BLaER1 treated with 17β-estradiol and CSF1 and Interleukin-3, amounts not matched to agents 10 nM and 100 nM (cell line): ENCODE results near the gene FAM221B.

Source experiments
- H3K27ac ChIP-seq, 11 experiments: shearing (Covaris generic); formaldehyde crosslinking; 2 replicates each; pipeline ENCODE4 v1.8.1; 2022
- H3K27me3 ChIP-seq, 11 experiments: shearing (Covaris generic); formaldehyde crosslinking; 2 replicates each; pipeline ENCODE4 v1.8.1; 2022
- H3K36me3 ChIP-seq, 11 experiments: shearing (Covaris generic); formaldehyde crosslinking; 2 replicates each; pipeline ENCODE4 v1.8.1; 2022
- H3K4me1 ChIP-seq, 10 experiments: shearing (Covaris generic); formaldehyde crosslinking; 2 replicates each; pipeline ENCODE4 v1.8.1; 2022
- H3K4me2 ChIP-seq, 11 experiments: shearing (Covaris generic); formaldehyde crosslinking; 2 replicates each; pipeline ENCODE4 v1.8.1; 2022
- H3K4me3 ChIP-seq, 10 experiments: shearing (Covaris generic); formaldehyde crosslinking; 2 replicates each; pipeline ENCODE4 v1.8.1; 2022
- H3K9ac ChIP-seq, 11 experiments: shearing (Covaris generic); formaldehyde crosslinking; 2 replicates each; pipeline ENCODE4 v1.8.1; 2022
- H3K9me3 ChIP-seq, 11 experiments: shearing (Covaris generic); formaldehyde crosslinking; replicated peaks in 1 of 11; 2 replicates each; pipeline ENCODE4 v1.8.1; 2022
- H4K20me1 ChIP-seq, 11 experiments: shearing (Covaris generic); formaldehyde crosslinking; 2 replicates each; pipeline ENCODE4 v1.8.1; 2022
- Cebpa-rat ChIP-seq, 11 experiments: shearing (Covaris generic); IDR thresholded peaks; 2 replicates each; pipeline ENCODE4 v1.8.1; 2022

Gene FAM221B

DNA sequence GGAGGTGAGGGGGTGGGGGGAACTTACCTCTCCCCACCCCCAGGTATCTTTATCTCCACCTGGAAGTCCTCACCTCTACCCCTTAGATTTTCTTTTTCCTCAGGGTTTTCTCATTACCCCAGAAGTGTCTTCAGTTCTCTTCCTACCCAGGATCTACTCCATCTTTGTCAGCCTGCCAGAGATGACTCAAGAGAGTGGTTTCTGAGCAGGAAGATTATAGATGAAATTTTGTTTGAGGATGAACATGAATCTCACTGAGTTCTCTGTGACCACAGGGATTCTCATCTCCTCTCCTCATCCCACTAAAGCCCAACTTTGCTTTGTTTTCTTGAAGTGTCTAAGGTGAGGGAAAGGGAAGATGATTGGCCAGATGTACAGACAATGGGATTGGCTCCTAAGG, 8.5 kb downstream of the FAM221B start:
- H4K20me1 ChIP-seq, result no peaks in the 10 kb centered on the region
- H3K27ac ChIP-seq, result no peak overlapping the region
- no peaks in the 10 kb centered on the region for H3K9me3 ChIP-seq
- H3K27me3 ChIP-seq, result no peaks in the 10 kb centered on the region
- H3K4me3 ChIP-seq, result no peak overlapping the region
- peaks cover 0 to 12% (median 3%) of the 10 kb centered on the region in 10 experiments; a peak in 5 of 20 replicates for H3K4me1 ChIP-seq
- no peaks in the 10 kb centered on the region for H3K36me3 ChIP-seq
- H3K9ac ChIP-seq, result no peak overlapping the region
- no peak overlapping the region for H3K4me2 ChIP-seq
- TF ChIP-seq Cebpa-rat (IDR thresholded peaks at IDR 0.05), result no peak

DNA sequence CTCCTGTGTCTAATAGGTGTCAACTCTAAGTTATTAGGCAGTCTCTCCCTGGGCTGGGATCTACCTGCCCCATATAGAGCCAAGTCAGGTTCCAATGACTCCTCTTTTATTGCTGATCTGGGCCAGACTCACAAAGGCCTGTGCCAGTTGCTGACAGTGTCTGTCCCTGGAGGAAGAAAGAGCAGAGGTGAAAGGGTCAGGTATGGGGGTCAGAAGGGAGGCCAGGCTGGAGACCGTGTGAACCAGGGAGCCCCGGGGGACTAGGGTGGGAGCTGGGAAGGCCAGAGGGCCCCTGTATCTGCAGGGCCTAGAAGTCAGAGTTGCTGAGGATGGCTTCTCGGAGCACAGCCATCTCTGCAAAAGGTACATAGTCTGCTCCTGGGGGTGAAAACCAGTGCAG, 10.2 kb downstream of the FAM221B start:
- Histone ChIP-seq H3K36me3 (no peaks in the 10 kb centered on the region), H3K27me3 (no peaks in the 10 kb centered on the region), H3K4me2 (no peak overlapping the region), H3K4me1 (peaks cover 10 to 23% (median 14%) of the 10 kb centered on the region in 10 experiments), H4K20me1 (no peaks in the 10 kb centered on the region), H3K9ac (no peak overlapping the region), H3K4me3 (no peak overlapping the region), H3K27ac (no peak overlapping the region), H3K9me3 (no peaks in the 10 kb centered on the region)
- no peak for TF ChIP-seq Cebpa-rat (IDR thresholded peaks at IDR 0.05)

DNA sequence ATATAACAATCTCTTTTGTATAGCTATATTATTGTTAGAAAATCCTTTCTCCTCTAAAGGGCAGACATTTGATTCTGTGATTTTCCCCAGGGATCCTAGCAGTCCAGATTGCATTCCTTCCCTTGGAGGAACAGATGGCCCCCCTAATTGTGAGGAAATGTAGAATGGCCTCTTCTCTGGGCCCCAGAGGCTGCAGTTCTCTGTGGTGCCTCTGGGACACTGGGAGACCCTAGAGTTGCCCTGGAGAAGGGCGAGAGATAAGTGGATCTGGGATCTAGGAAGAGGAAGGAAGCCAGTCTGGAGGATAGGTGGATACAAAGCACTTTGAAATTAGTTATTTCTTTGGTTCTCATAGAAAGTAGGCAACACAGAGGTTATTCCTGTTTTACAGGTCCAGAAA, 11.8 kb downstream of the FAM221B start:
- TF ChIP-seq Cebpa-rat (IDR thresholded peaks at IDR 0.05), result no peak
- no peaks in the 10 kb centered on the region for H3K9me3 ChIP-seq
- no peak overlapping the region for H3K4me3 ChIP-seq
- no peaks in the 10 kb centered on the region for H3K27me3 ChIP-seq
- H4K20me1 ChIP-seq, result no peaks in the 10 kb centered on the region
- no peak overlapping the region for H3K9ac ChIP-seq
- no peak overlapping the region for H3K4me2 ChIP-seq
- H3K36me3 ChIP-seq, result no peaks in the 10 kb centered on the region
- peaks cover 22 to 35% (median 27%) of the 10 kb centered on the region in 10 experiments for H3K4me1 ChIP-seq
- no peak overlapping the region for H3K27ac ChIP-seq

DNA sequence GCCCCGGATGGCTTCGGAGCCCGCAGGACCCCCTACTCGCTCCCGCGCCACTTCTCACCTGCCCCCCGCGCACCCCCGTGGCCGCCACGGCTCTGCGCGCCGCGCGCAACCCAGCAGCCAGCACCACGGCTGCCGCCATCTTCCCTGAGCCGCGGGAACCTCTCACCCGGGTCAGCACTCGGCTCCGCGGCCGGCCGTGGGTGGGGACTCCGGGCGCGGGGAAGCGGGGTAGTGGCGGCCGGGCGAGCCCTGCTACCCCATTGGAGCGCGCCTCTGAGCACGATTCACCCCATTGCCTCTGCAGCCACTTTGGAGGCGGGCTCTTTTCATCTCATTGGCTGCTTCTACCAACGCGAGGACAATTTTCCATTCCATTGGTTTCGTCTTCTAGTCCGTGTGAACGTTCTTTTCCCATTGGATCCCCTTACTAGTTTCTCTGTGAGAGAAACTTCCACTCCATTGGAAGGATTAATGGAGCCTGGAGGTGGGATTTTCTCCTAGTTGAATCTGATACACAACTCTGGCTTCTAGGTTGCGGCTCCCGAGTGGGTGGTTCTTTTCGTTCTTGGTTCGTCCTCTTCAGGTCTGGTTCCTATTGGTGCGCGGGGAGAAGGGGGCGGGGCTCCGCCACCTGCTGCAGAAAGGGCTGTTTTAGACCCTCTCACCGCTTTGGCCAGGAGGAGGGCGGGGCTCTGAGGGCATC, 13.5 kb downstream of the FAM221B start, which contains the start of gene HINT2:
Gene HINT2 (minus strand): TSS at position 202 of the 703 bp plus-strand sequence. CDS start 63 bp downstream, at position 139.
- no peaks in the 10 kb centered on the region for H4K20me1 ChIP-seq
- H3K9ac ChIP-seq, result peak within 1 kb of the TSS; percentile 78 to 91 (median 88)
- peak within 1 kb of the TSS; percentile 53 to 93 (median 88); a peak in 21 of 22 replicates for H3K27ac ChIP-seq
- peak within 1 kb of the TSS; percentile 72 to 96 (median 88) for H3K4me2 ChIP-seq
- no peaks in the 10 kb centered on the region for H3K9me3 ChIP-seq
- H3K27me3 ChIP-seq, result no peaks in the 10 kb centered on the region
- H3K4me3 ChIP-seq, result peak within 1 kb of the TSS; percentile 71 to 90 (median 76)
- no peak for TF ChIP-seq Cebpa-rat (IDR thresholded peaks at IDR 0.05)
- no peaks in the 10 kb centered on the region for H3K36me3 ChIP-seq
- peaks cover 27 to 43% (median 34%) of the 10 kb centered on the region in 10 experiments for H3K4me1 ChIP-seq

GRCh38 chr9:35814106-35814840, 14.3 kb downstream of the FAM221B start:
- Histone ChIP-seq H3K9ac (peak overlapping the region; percentile 78 to 91 (median 88)), H4K20me1 (no peaks in the 10 kb centered on the region), H3K27ac (peak overlapping the region; percentile 53 to 93 (median 88); a peak in 21 of 22 replicates), H3K4me2 (peak overlapping the region; percentile 72 to 96 (median 88)), H3K4me1 (peaks cover 27 to 43% (median 34%) of the 10 kb centered on the region in 10 experiments), H3K4me3 (peak overlapping the region; percentile 71 to 90 (median 76)), H3K9me3 (no peaks in the 10 kb centered on the region), H3K36me3 (no peaks in the 10 kb centered on the region; a peak in 1 of 22 replicates), H3K27me3 (no peaks in the 10 kb centered on the region)
- no peak for TF ChIP-seq Cebpa-rat (IDR thresholded peaks at IDR 0.05)

- Histone ChIP-seq H3K4me2 (peak overlapping the region; percentile 72 to 96 (median 88)), H3K36me3 (no peaks in the 10 kb centered on the region; a peak in 1 of 22 replicates), H4K20me1 (no peaks in the 10 kb centered on the region), H3K9me3 (no peaks in the 10 kb centered on the region), H3K4me1 (peaks cover 27 to 43% (median 34%) of the 10 kb centered on the region in 10 experiments), H3K27ac (peak overlapping the region in 7 of 11 experiments; percentile 69 to 93 (median 89); a peak in 7 of 22 replicates), H3K4me3 (peak overlapping the region in 9 of 10 experiments; percentile 71 to 90 (median 76); a peak in 10 of 20 replicates), H3K9ac (peak overlapping the region; percentile 78 to 91 (median 88); a peak in 16 of 22 replicates), H3K27me3 (no peaks in the 10 kb centered on the region)
- TF ChIP-seq Cebpa-rat (IDR thresholded peaks at IDR 0.05), result no peak
These were observed 15.0 kb downstream of the FAM221B start for GRCh38 chr9:35813434-35814105.

DNA sequence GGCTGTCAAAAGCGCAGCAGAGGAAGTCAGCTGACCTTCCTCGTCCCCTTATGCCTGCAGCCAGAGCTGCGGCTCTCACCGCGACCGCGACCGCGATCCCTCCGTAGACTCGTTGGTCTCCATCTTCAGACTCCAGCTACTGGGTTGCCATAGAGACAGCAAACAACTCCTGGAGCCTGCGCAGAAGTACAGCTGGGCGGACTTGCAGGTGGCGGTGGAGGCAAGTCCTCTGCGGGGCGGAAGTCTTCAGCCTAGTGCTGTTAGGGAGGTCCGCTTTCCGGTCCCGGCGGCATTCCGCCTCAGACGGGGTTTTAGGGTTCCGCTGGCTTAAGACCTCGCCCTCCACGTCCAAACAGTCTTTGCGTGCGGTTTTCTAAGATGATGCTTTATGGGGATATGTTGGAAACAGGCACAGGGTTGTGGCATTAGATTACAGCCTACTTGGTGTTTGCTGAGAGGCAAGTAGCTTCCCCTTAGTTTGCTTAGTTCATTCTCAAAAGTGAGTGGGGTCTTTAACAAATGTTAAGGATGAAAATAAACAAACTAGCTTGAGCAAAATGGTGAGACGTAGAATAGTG, 16.4 kb downstream of the FAM221B start, which contains the start of gene SPAG8:
Gene SPAG8 (minus strand): TSS at position 238 of the 578 bp plus-strand sequence. CDS start 115 bp downstream, at position 123.
- H3K27me3 ChIP-seq, result no peaks in the 10 kb centered on the region
- H3K36me3 ChIP-seq, result no peaks in the 10 kb centered on the region; a peak in 1 of 22 replicates
- peaks cover 27 to 43% (median 34%) of the 10 kb centered on the region in 10 experiments for H3K4me1 ChIP-seq
- H3K4me3 ChIP-seq, result peak within 1 kb of the TSS; percentile 48 to 68 (median 56)
- peak within 1 kb of the TSS; percentile 56 to 74 (median 68) for H3K9ac ChIP-seq
- peak within 1 kb of the TSS; percentile 72 to 96 (median 88) for H3K4me2 ChIP-seq
- no peaks in the 10 kb centered on the region for H3K9me3 ChIP-seq
- peak within 1 kb of the TSS; percentile 25 to 79 (median 67); a peak in 21 of 22 replicates for H3K27ac ChIP-seq
- no peaks in the 10 kb centered on the region for H4K20me1 ChIP-seq
- TF ChIP-seq Cebpa-rat (IDR thresholded peaks at IDR 0.05), result no peak

DNA sequence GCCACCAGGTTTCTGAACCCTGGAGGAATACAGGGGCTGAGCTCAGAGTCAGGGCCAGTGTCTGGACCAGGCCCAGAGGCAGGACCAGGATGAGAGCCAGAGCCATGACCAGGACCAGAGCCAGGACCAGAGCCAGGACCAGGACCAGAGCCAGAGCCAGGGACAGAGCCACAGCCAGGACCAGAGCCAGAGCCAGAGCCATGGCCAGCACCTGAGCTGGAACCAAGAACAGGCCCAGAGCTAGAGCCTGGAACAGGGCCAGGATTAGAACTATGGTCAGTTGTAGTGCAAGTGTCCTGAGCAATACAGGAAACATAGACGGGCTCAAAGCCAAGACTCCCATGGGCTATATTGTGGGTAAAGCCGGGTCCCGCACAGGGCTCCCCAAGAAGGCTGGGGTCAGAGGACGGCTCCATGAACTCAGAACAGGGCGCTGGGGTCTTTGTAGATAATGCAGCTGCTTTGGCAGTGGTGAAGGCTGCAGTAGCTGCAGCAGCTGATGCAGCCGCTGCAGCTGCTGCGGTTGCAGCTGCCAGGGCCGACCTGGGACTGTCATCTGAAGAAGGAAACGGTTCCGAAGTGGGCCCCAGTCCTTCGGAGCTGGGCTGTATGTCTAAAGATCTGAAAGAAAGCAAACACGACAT, 17.0 kb downstream of the FAM221B start:
- Histone ChIP-seq H3K36me3 (no peaks in the 10 kb centered on the region; a peak in 1 of 22 replicates), H3K27ac (peak overlapping the region in 8 of 11 experiments; percentile 13 to 79 (median 56); a peak in 13 of 22 replicates), H4K20me1 (no peaks in the 10 kb centered on the region), H3K4me3 (peak overlapping the region; percentile 48 to 68 (median 56)), H3K9ac (peak overlapping the region in 9 of 11 experiments; percentile 11 to 70 (median 65); a peak in 16 of 22 replicates), H3K9me3 (no peaks in the 10 kb centered on the region), H3K4me1 (peaks cover 27 to 39% (median 34%) of the 10 kb centered on the region in 10 experiments), H3K27me3 (no peaks in the 10 kb centered on the region), H3K4me2 (peak overlapping the region; percentile 72 to 96 (median 88))
- TF ChIP-seq Cebpa-rat (IDR thresholded peaks at IDR 0.05), result no peak
